ENCODE data around the gene OR2T33. TPM values are rescaled to one million over a fixed set of nuclear protein-coding genes. Genes with fewer than 3 reads are reported as not detected.

Gene OR2T33
- total RNA-seq, 2 experiments from 2014 or later = not detected

GRCh38 chr1:248229360-248229908 is 48.3 kb downstream of the OR2T33 start:
- no peaks in the 10 kb centered on the region for H3K27me3 Mint-ChIP-seq
- H3K27ac Mint-ChIP-seq = no peak overlapping the region
- no peak for ATAC-seq
- no peak for DNase-seq
- H3K4me3 Mint-ChIP-seq = no peak overlapping the region
- H3K4me1 Mint-ChIP-seq = no peaks in the 10 kb centered on the region
- no peaks in the 10 kb centered on the region for H3K36me3 Mint-ChIP-seq
- CTCF ChIA-PET = no interaction called here
- H3K9me3 Mint-ChIP-seq (ENCODE audit: low read depth) = peaks cover 6% of the 10 kb centered on the region

DNA sequence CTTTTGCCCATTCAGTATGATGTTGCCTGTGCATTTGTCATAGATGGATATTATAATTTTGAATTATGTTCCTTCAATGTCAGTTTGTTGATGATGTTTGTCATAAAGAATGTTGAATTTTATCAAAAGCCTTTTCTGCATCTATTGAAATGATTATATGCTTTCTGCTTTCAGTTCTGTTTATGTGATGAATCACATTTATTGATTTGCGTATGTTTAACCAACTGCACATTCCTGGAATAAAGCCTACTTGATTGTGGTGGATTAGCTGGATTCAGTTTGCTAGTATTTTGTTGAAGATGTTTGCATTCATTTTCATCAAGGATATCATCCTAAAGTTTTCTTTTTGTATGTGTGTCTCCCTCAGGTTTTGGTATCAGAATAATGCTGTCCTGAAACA is 52.2 kb downstream of the OR2T33 start:
- CTCF ChIA-PET = no interaction called here
- no peak for DNase-seq
- Mint-ChIP-seq H3K27ac (no peak overlapping the region), H3K9me3 (ENCODE audit: low read depth) (peaks cover 6% of the 10 kb centered on the region), H3K4me3 (no peak overlapping the region), H3K36me3 (no peaks in the 10 kb centered on the region), H3K4me1 (no peaks in the 10 kb centered on the region), H3K27me3 (no peaks in the 10 kb centered on the region)
- ATAC-seq = no peak

Other genes starting within 250 kb of the OR2T33 start
- gene OR2L2, start 247.9 kb downstream of the OR2T33 start, total RNA-seq = under 1 TPM in 1 of 2 experiments, not detected in 1; 0.23 TPM
- gene OR2L3, start 231.1 kb downstream of the OR2T33 start, total RNA-seq = not detected
- not detected for gene OR2L13, start 182.8 kb downstream of the OR2T33 start, total RNA-seq
- gene OR2M5, start 132.8 kb downstream of the OR2T33 start, total RNA-seq = not detected
- gene OR2M2, start 103.2 kb downstream of the OR2T33 start, total RNA-seq = not detected
- not detected for gene OR2M3, start 80.7 kb downstream of the OR2T33 start, total RNA-seq
- gene OR2M4, start 46.6 kb downstream of the OR2T33 start, total RNA-seq = not detected
- gene OR2T12, start 25.4 kb upstream of the OR2T33 start, total RNA-seq = not detected
- gene OR2M7, start 46.6 kb upstream of the OR2T33 start, total RNA-seq = not detected
- gene OR14C36, start 70.8 kb upstream of the OR2T33 start, total RNA-seq = not detected
- not detected for gene OR2T4, start 83.7 kb upstream of the OR2T33 start, total RNA-seq
- gene OR2T6, start 97.8 kb upstream of the OR2T33 start, total RNA-seq = not detected
- gene OR2T1, start 125.1 kb upstream of the OR2T33 start, total RNA-seq = not detected
- gene OR2T2, start 167.7 kb upstream of the OR2T33 start, total RNA-seq = not detected
- gene OR2T3, start 195.4 kb upstream of the OR2T33 start, total RNA-seq = not detected
- not detected for gene OR2T5, start 210.6 kb upstream of the OR2T33 start, total RNA-seq
- not detected for gene OR2G6, start 230.1 kb upstream of the OR2T33 start, total RNA-seq